GM18526 (cell line): ENCODE measurements around the gene GALNT9.

Experiments
- POLR2A ChIP-seq: IDR thresholded peaks from 3 replicates; pipeline ENCODE4 v1.6.1; 2011; ENCODE audit not compliant: insufficient read length; ENCODE audit errors: extremely low read depth

Gene GALNT9

GRCh38 chr12:132257206-132257954, 72.0 kb downstream of the GALNT9 start:
- TF ChIP-seq POLR2A, result no peak

- TF ChIP-seq POLR2A, result no peak
Observed at GRCh38 chr12:132256646-132257045, 72.7 kb downstream of the GALNT9 start.

- no peak for TF ChIP-seq POLR2A
Observed at GRCh38 chr12:132255642-132256041, 73.7 kb downstream of the GALNT9 start.

GRCh38 chr12:132253698-132254480, 75.5 kb downstream of the GALNT9 start:
- no peak for TF ChIP-seq POLR2A

- no peak for TF ChIP-seq POLR2A
Observed at GRCh38 chr12:132251741-132252490, 77.5 kb downstream of the GALNT9 start.

GRCh38 chr12:132251310-132251709, 78.1 kb downstream of the GALNT9 start:
- TF ChIP-seq POLR2A, result no peak

- no peak for TF ChIP-seq POLR2A
Observed at GRCh38 chr12:132250707-132251106, 78.7 kb downstream of the GALNT9 start.

GRCh38 chr12:132249689-132250478, 79.5 kb downstream of the GALNT9 start:
- TF ChIP-seq POLR2A, result no peak

- no peak for TF ChIP-seq POLR2A
Observed at GRCh38 chr12:132248453-132249167, 80.8 kb downstream of the GALNT9 start.

GRCh38 chr12:132247718-132248452, 81.5 kb downstream of the GALNT9 start:
- TF ChIP-seq POLR2A, result no peak

GRCh38 chr12:132246997-132247717, 82.2 kb downstream of the GALNT9 start:
- no peak for TF ChIP-seq POLR2A

GRCh38 chr12:132245521-132246101, 83.8 kb downstream of the GALNT9 start:
- no peak for TF ChIP-seq POLR2A
